Measurements from ENCODE around the gene LGALS9.

- TF ChIP-seq CTCF (IDR thresholded peaks at IDR 0.05 in 2 of 3, conservative IDR thresholded peaks at IDR 0.05 in 1 of 3; ENCODE audit: insufficient read depth in 2 of 3, low read depth in 1 of 3, low read length in 3 of 3) (no peak), HDAC6 (IDR thresholded peaks at IDR 0.05; ENCODE audit: low read depth, low read length) (no peak), POLR2A (conservative IDR thresholded peaks at IDR 0.05) (no peak), REST (IDR thresholded peaks at IDR 0.05; ENCODE audit: borderline replicate concordance) (no peak), REST (CRISPR knock-in tag; IDR thresholded peaks at IDR 0.05; ENCODE audit: low read depth) (no peak), YY1 (IDR thresholded peaks at IDR 0.05; ENCODE audit: borderline replicate concordance in 1 of 3, control insufficient read depth in 1 of 3, extremely low read depth in 1 of 3, insufficient read depth in 3 of 3, insufficient read length in 1 of 3, insufficient replicate concordance in 2 of 3, low read depth in 1 of 3, low read length in 2 of 3) (no peak), SMAD1 (IDR thresholded peaks at IDR 0.05; ENCODE audit: low read depth, low read length, partially characterized antibody) (no peak), SP2 (IDR thresholded peaks at IDR 0.05; ENCODE audit: extremely low read depth, low read depth, low read length, poor library complexity, severe bottlenecking) (no peak), RBM22 (IDR thresholded peaks at IDR 0.05; ENCODE audit: low read depth, low read length, poor library complexity, severe bottlenecking) (no peak), ZFP30 (CRISPR knock-in tag; IDR thresholded peaks at IDR 0.05; ENCODE audit: borderline replicate concordance) (no peak), POLR3G (IDR thresholded peaks at IDR 0.05; ENCODE audit: extremely low read depth, insufficient read length, insufficient replicate concordance) (no peak)
- TF ChIP-seq, protein P1, sequence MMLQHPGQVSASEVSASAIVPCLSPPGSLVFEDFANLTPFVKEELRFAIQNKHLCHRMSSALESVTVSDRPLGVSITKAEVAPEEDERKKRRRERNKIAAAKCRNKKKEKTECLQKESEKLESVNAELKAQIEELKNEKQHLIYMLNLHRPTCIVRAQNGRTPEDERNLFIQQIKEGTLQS (IDR thresholded peaks at IDR 0.05) = no peak
- TF ChIP-seq, protein P1 (CRISPR knock-in tag; conservative IDR thresholded peaks at IDR 0.05) = no peak
- TF ChIP-seq, protein P2, sequence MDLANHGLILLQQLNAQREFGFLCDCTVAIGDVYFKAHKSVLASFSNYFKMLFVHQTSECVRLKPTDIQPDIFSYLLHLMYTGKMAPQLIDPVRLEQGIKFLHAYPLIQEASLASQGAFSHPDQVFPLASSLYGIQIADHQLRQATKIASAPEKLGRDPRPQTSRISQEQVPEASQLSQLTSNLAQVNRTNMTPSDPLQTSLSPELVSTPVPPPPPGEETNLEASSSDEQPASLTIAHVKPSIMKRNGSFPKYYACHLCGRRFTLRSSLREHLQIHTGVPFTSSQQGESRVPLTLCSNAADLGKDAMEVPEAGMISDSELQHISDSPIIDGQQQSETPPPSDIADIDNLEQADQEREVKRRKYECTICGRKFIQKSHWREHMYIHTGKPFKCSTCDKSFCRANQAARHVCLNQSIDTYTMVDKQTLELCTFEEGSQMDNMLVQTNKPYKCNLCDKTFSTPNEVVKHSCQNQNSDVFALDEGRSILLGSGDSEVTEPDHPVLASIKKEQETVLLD (IDR thresholded peaks at IDR 0.05) = no peak
- TF ChIP-seq, protein P3, sequence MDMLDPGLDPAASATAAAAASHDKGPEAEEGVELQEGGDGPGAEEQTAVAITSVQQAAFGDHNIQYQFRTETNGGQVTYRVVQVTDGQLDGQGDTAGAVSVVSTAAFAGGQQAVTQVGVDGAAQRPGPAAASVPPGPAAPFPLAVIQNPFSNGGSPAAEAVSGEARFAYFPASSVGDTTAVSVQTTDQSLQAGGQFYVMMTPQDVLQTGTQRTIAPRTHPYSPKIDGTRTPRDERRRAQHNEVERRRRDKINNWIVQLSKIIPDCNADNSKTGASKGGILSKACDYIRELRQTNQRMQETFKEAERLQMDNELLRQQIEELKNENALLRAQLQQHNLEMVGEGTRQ (CRISPR knock-in tag; IDR thresholded peaks at IDR 0.05) = no peak
- TF ChIP-seq, protein P4, sequence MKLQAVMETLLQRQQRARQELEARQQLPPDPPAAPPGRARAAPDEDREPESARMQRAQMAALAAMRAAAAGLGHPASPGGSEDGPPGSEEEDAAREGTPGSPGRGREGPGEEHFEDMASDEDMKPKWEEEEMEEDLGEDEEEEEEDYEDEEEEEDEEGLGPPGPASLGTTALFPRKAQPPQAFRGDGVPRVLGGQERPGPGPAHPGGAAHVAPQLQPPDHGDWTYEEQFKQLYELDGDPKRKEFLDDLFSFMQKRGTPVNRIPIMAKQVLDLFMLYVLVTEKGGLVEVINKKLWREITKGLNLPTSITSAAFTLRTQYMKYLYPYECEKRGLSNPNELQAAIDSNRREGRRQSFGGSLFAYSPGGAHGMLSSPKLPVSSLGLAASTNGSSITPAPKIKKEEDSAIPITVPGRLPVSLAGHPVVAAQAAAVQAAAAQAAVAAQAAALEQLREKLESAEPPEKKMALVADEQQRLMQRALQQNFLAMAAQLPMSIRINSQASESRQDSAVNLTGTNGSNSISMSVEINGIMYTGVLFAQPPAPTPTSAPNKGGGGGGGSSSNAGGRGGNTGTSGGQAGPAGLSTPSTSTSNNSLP (IDR thresholded peaks at IDR 0.05; ENCODE audit: borderline replicate concordance, low read depth, low read length) = no peak
These were observed 8.9 kb upstream of the LGALS9 start for GRCh38 chr17:27621942-27622559.
